Parathyroid adenoma (tissue), 2 donors: ENCODE results near the gene BORCS8.

Experiments
- H2AFZ ChIP-seq: fragments of 300-600 bp; sonication (generic); one replicate; pipeline ENCODE4 v1.7.0; 2017; ENCODE audit warnings: antibody characterized with exemption, mild to moderate bottlenecking
- H3K27ac ChIP-seq: fragments of 300-600 bp; sonication (generic); one replicate; pipeline ENCODE4 v1.7.0; 2017
- H3K27me3 ChIP-seq: fragments of 300-600 bp; sonication (generic); one replicate; pipeline ENCODE4 v1.7.0; 2017; ENCODE audit warnings: low read length; ENCODE audit not compliant: control insufficient read depth, insufficient read depth
- H3K36me3 ChIP-seq: fragments of 300-600 bp; sonication (generic); one replicate; pipeline ENCODE4 v1.7.0; 2017; ENCODE audit warnings: low read length; ENCODE audit not compliant: control insufficient read depth, insufficient read depth
- H3K4me1 ChIP-seq: fragments of 300-600 bp; sonication (generic); one replicate; pipeline ENCODE4 v1.7.0; 2017; ENCODE audit warnings: control low read depth
- H3K4me2 ChIP-seq: fragments of 300-600 bp; sonication (generic); one replicate; pipeline ENCODE4 v1.7.0; 2017; ENCODE audit warnings: low read length
- H3K4me3 ChIP-seq: fragments of 300-600 bp; sonication (generic); one replicate; pipeline ENCODE4 v1.7.0; 2017; ENCODE audit warnings: low read depth, low read length
- H3K79me2 ChIP-seq: fragments of 300-600 bp; sonication (generic); one replicate; pipeline ENCODE4 v1.7.0; 2017; ENCODE audit warnings: control low read depth
- H3K9ac ChIP-seq: fragments of 300-600 bp; sonication (generic); one replicate; pipeline ENCODE4 v1.7.0; 2017; ENCODE audit warnings: mild to moderate bottlenecking
- H3K9me3 ChIP-seq: fragments of 300-600 bp; sonication (generic); one replicate; pipeline ENCODE4 v1.7.0; 2017; ENCODE audit warnings: low read length; ENCODE audit not compliant: control insufficient read depth
- TF ChIP-seq, protein P1 (sequence below): fragments of 300-600 bp; sonication (generic); IDR thresholded peaks from one replicate; pipeline ENCODE4 v1.7.0; 2017; ENCODE audit warnings: antibody characterized with exemption, mild to moderate bottlenecking
- donor health status: primary hyperparathyroidism.

Gene BORCS8

DNA sequence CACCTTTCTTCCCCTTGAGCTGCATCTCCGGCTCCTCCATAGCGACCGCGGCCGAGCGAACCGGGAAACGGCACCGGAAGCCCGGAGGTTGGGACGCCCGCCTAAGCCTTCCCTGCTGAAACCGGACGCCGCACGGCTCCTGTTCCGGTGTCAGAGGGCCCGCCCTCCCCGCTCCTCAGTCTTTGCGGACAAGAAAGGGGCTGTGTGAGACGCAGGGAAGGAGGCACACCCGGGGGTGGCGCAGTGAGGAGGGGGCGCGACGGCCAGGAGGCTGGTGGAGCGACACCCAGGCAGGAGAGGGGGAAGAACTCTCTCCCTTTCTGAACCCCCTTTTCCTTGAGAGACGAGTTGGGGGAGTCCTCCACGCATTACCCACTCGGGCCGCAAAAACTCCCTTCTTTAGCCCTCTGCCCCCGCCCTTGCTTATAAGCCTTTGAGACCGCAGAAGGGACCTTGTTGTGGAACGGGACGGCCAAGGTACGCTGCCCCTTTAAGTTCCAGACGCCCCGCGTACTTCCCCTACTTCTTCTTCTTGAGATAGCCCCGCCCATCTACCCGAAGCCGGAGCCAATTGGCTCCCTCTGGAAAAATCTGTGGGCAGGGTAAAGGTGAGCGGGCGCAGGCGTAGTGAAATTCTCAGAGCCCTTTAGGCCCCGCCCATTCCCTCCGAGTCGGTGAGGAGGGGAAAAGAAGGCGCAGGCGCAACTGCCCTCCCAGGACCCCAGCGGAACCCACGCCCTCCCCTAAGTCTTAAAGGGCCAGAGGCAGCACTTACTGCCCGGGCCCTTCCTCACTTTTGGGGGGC is at the start of gene BORCS8, which contains the start of gene RFXANK:
TSS of gene BORCS8 (minus strand) at position 75 of the 805 bp plus-strand sequence. CDS start at position 40, 35 bp downstream.
TSS of gene RFXANK (plus strand) at position 181 of the 805 bp plus-strand sequence. CDS start 1,689 bp downstream, outside the sequence.
- Histone ChIP-seq H3K9ac (peak within 1 kb of the TSS; percentile 83), H3K27me3 (no peaks in the 10 kb centered on the region), H3K4me1 (peaks cover 5% of the 10 kb centered on the region), H3K4me2 (peak within 1 kb of the TSS; percentile 100), H3K27ac (peak within 1 kb of the TSS; percentile 95), H3K79me2 (peaks cover 19% of the 10 kb centered on the region), H2AFZ (peak within 1 kb of the TSS; percentile 97), H3K4me3 (peak within 1 kb of the TSS; percentile 99), H3K36me3 (no peaks in the 10 kb centered on the region), H3K9me3 (no peaks in the 10 kb centered on the region)
- TF ChIP-seq, protein P1, sequence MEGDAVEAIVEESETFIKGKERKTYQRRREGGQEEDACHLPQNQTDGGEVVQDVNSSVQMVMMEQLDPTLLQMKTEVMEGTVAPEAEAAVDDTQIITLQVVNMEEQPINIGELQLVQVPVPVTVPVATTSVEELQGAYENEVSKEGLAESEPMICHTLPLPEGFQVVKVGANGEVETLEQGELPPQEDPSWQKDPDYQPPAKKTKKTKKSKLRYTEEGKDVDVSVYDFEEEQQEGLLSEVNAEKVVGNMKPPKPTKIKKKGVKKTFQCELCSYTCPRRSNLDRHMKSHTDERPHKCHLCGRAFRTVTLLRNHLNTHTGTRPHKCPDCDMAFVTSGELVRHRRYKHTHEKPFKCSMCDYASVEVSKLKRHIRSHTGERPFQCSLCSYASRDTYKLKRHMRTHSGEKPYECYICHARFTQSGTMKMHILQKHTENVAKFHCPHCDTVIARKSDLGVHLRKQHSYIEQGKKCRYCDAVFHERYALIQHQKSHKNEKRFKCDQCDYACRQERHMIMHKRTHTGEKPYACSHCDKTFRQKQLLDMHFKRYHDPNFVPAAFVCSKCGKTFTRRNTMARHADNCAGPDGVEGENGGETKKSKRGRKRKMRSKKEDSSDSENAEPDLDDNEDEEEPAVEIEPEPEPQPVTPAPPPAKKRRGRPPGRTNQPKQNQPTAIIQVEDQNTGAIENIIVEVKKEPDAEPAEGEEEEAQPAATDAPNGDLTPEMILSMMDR: no peak

GRCh38 chr19:19240476-19240875 is 48.5 kb upstream of the BORCS8 start:
- H2AFZ ChIP-seq: no peak overlapping the region
- H3K4me1 ChIP-seq: no peaks in the 10 kb centered on the region
- no peaks in the 10 kb centered on the region for H3K9me3 ChIP-seq
- no peaks in the 10 kb centered on the region for H3K36me3 ChIP-seq
- H3K27ac ChIP-seq: no peak overlapping the region
- no peak overlapping the region for H3K9ac ChIP-seq
- H3K27me3 ChIP-seq: no peaks in the 10 kb centered on the region
- TF ChIP-seq, protein P1: no peak
- no peak overlapping the region for H3K4me3 ChIP-seq
- no peak overlapping the region for H3K4me2 ChIP-seq
- H3K79me2 ChIP-seq: no peaks in the 10 kb centered on the region

GRCh38 chr19:19239675-19240074 is 47.7 kb upstream of the BORCS8 start:
- Histone ChIP-seq H2AFZ (no peak overlapping the region), H3K4me2 (no peak overlapping the region), H3K36me3 (no peaks in the 10 kb centered on the region), H3K9me3 (no peaks in the 10 kb centered on the region), H3K27ac (no peak overlapping the region), H3K79me2 (no peaks in the 10 kb centered on the region), H3K4me3 (no peak overlapping the region), H3K4me1 (no peaks in the 10 kb centered on the region), H3K27me3 (no peaks in the 10 kb centered on the region), H3K9ac (no peak overlapping the region)
- TF ChIP-seq, protein P1: no peak

- Histone ChIP-seq H3K27ac (no peak overlapping the region), H3K36me3 (no peaks in the 10 kb centered on the region), H3K9ac (no peak overlapping the region), H3K4me3 (no peak overlapping the region), H3K4me2 (no peak overlapping the region), H3K4me1 (no peaks in the 10 kb centered on the region), H3K9me3 (no peaks in the 10 kb centered on the region), H3K79me2 (no peaks in the 10 kb centered on the region), H2AFZ (no peak overlapping the region), H3K27me3 (no peaks in the 10 kb centered on the region)
- TF ChIP-seq, protein P1: no peak
Measured at GRCh38 chr19:19238126-19238894, 46.4 kb upstream of the BORCS8 start.
